Activated B cell treated with CpG ODN at 0.5 μM for 24 hours (primary cell): Measurements from ENCODE around the gene ZDHHC22. TPM values are rescaled to one million over a fixed set of nuclear protein-coding genes. Genes with fewer than 3 reads are reported as not detected.

Experiments used
- ATAC-seq: fragments of 200-7000 bp; cut with Tn5 transposase; one replicate; pipeline ENCODE4 v1.10.0; 2021; ENCODE audit warnings: low read depth, mild to moderate bottlenecking, moderate library complexity
- CTCF ChIA-PET: fragments of 350-600 bp; sonication (Branson Sonifier 250); formaldehyde crosslinking; loops from one replicate; lab custom pipeline; 2021; ENCODE audit warnings: antibody characterized with exemption; lab: Charles Lee
- POLR2A ChIA-PET: fragments of 350-600 bp; sonication (Branson Sonifier 250); formaldehyde crosslinking; loops from one replicate; lab custom pipeline; 2021; ENCODE audit warnings: antibody characterized with exemption; lab: Charles Lee
- DNase-seq: peaks from one replicate; pipeline ENCODE4 v3.0.0; 2022
- H3K27ac Mint-ChIP-seq: one replicate; pipeline ENCODE4 v1.8.0; 2020; ENCODE audit warnings: mixed read lengths
- H3K27me3 Mint-ChIP-seq: one replicate; pipeline ENCODE4 v1.8.0; 2021; ENCODE audit warnings: mixed read lengths
- H3K36me3 Mint-ChIP-seq: one replicate; pipeline ENCODE4 v1.8.0; 2021; ENCODE audit warnings: low read depth, mixed read lengths
- H3K4me1 Mint-ChIP-seq: one replicate; pipeline ENCODE4 v1.8.0; 2021; ENCODE audit warnings: mixed read lengths
- H3K4me3 Mint-ChIP-seq: one replicate; pipeline ENCODE4 v1.8.0; 2020; ENCODE audit warnings: mild to moderate bottlenecking, mixed read lengths
- H3K9me3 Mint-ChIP-seq: one replicate; pipeline ENCODE4 v1.8.0; 2020; ENCODE audit warnings: mixed read lengths
- CTCF ChIP-seq: fragments of 200-600 bp; IDR thresholded peaks from one replicate; pipeline ENCODE4 v1.8.0; 2022; ENCODE audit warnings: antibody characterized with exemption, mild to moderate bottlenecking
- intact Hi-C: fragments of 100-400 bp; cut with micrococcal nuclease; formaldehyde crosslinking; loops from one replicate; pipeline ENCODE4 v1.15.1; 2024
- total RNA-seq: library from RNA; stranded (reverse); gene quantifications from 2 replicates; pipeline ENCODE4 v1.2.3, GENCODE V29; 2022

Gene ZDHHC22
- total RNA-seq, 1 donor from 2014 or later, result not detected

- POLR2A ChIA-PET, result no interaction called here
- DNase-seq (no peak), ATAC-seq (no peak)
- Mint-ChIP-seq H3K36me3 (no peaks in the 10 kb centered on the region), H3K27ac (no peak overlapping the region), H3K9me3 (no peaks in the 10 kb centered on the region), H3K4me1 (peaks cover 13% of the 10 kb centered on the region), H3K27me3 (peaks cover 17% of the 10 kb centered on the region), H3K4me3 (no peak overlapping the region)
- intact Hi-C loops, result no loop called here
- CTCF ChIA-PET, result no interaction called here
- no peak for TF ChIP-seq CTCF
Measured at GRCh38 chr14:77186911-77187648, 45.5 kb upstream of the ZDHHC22 start.

GRCh38 chr14:77185093-77185465 is 43.5 kb upstream of the ZDHHC22 start:
- H3K4me1 Mint-ChIP-seq, result peaks cover 20% of the 10 kb centered on the region
- no peaks in the 10 kb centered on the region for H3K36me3 Mint-ChIP-seq
- H3K27me3 Mint-ChIP-seq, result peaks cover 17% of the 10 kb centered on the region
- ChIA-PET POLR2A (no interaction called here), CTCF (no interaction called here)
- TF ChIP-seq CTCF, result no peak
- ATAC-seq, result no peak
- intact Hi-C loops, result no loop called here
- H3K9me3 Mint-ChIP-seq, result no peaks in the 10 kb centered on the region
- DNase-seq, result no peak
- no peak overlapping the region for H3K4me3 Mint-ChIP-seq
- no peak overlapping the region for H3K27ac Mint-ChIP-seq

GRCh38 chr14:77184396-77185092 is 43.0 kb upstream of the ZDHHC22 start:
- Mint-ChIP-seq H3K4me1 (peaks cover 20% of the 10 kb centered on the region), H3K27ac (no peak overlapping the region), H3K36me3 (no peaks in the 10 kb centered on the region), H3K9me3 (no peaks in the 10 kb centered on the region), H3K4me3 (no peak overlapping the region), H3K27me3 (peaks cover 14% of the 10 kb centered on the region)
- no peak for TF ChIP-seq CTCF
- ChIA-PET CTCF (no interaction called here), POLR2A (no interaction called here)
- DNase-seq, result no peak
- intact Hi-C loops, result loop anchor here (5.0 kb wide), 1 partner anchor 193 kb away; the partner anchor contains the start of genes SAMD15 and TMED8
- no peak for ATAC-seq

GRCh38 chr14:77183896-77184295 is 42.3 kb upstream of the ZDHHC22 start:
- intact Hi-C loops, result loop anchor here (5.0 kb wide), 1 partner anchor 193 kb away; the partner anchor contains the start of genes SAMD15 and TMED8
- H3K27me3 Mint-ChIP-seq, result peaks cover 10% of the 10 kb centered on the region
- no peak for DNase-seq
- ChIA-PET CTCF (no interaction called here), POLR2A (no interaction called here)
- no peak for ATAC-seq
- H3K9me3 Mint-ChIP-seq, result no peaks in the 10 kb centered on the region
- no peaks in the 10 kb centered on the region for H3K36me3 Mint-ChIP-seq
- H3K4me3 Mint-ChIP-seq, result no peak overlapping the region
- H3K27ac Mint-ChIP-seq, result no peak overlapping the region
- H3K4me1 Mint-ChIP-seq, result peaks cover 20% of the 10 kb centered on the region
- no peak for TF ChIP-seq CTCF
